ENCODE results near the gene CACNA2D3.

GRCh38 chr3:54488297-54488696, 365.9 kb downstream of the CACNA2D3 start:
- TF ChIP-seq EZH2phosphoT487 (IDR thresholded peaks at IDR 0.05; ENCODE audit: low read depth, severe bottlenecking, unreplicated experiment) (no peak), CTCF (IDR thresholded peaks at IDR 0.05; ENCODE audit: poor library complexity) (no peak)

Measured in hepatocyte (in vitro differentiated cells).